OCI-LY3 (cell line): ENCODE results near the gene ALOX15.

Experiments used
- CTCF ChIP-seq: fragments of 200-600, 300-600 bp; sonication (generic); IDR thresholded peaks from 2 replicates; pipeline ENCODE4 v1.5.1; 2014; ENCODE audit warnings: antibody characterized with exemption, low read length, low read depth
- EZH2phosphoT487 ChIP-seq: fragments of 200-600 bp; shearing (Covaris generic); IDR thresholded peaks from 2 replicates; pipeline ENCODE4 v1.6.1; 2018; ENCODE audit warnings: antibody characterized with exemption, mixed run types, low read depth

- TF ChIP-seq CTCF: no peak
- TF ChIP-seq EZH2phosphoT487: no peak
Observed at GRCh38 chr17:4593021-4593421, 48.5 kb downstream of the ALOX15 start.
